ENCODE results near the gene KMT2D. TPM values are rescaled to one million over a fixed set of nuclear protein-coding genes. Genes with fewer than 3 reads are reported as not detected.

Gene KMT2D
- total and polyA plus RNA-seq, 2 experiments from 2014 or later: 8.2 to 10.3 TPM

DNA sequence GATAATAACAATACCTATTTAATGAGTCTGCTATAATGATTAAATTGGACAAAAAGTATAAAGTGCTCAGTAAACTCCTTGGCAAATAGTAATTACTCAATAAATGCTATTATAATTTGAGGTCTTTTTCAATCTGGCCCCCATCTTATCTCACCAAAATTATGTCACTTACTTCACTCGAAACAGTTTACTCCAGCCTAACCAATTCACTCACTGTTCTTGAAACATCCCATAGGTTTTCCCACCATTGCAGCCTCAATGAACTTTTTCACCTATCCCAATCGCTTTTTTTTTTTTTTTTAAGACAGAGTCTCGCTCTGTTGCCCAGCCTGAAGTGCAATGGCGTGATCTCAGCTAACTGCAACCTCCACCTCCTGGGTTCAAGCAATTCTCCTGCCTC lies 24.6 kb downstream of the KMT2D start:
- no peaks in the 10 kb centered on the region for H3K9me3 ChIP-seq (ENCODE audit: low read depth)
- H3K4me3 ChIP-seq: no peak overlapping the region
- no peaks in the 10 kb centered on the region for H3K9me2 ChIP-seq (ENCODE audit: insufficient read depth)
- no peak overlapping the region for H3K27ac ChIP-seq
- H4K20me1 ChIP-seq (ENCODE audit: insufficient read depth): no peaks in the 10 kb centered on the region
- no peak overlapping the region for H3K4me2 ChIP-seq (ENCODE audit: unreplicated experiment)
- WGBS, 2 experiments (ENCODE audit: low coverage in 1 of 2, low lambda C conversion rate in 2 of 2, missing lambda C conversion rate in 2 of 2): 75 to 83% methylated on average over 4 of the region's 4 CpGs
- TF ChIP-seq EZH2 (IDR thresholded peaks at IDR 0.05; ENCODE audit: insufficient read depth, poor library complexity, severe bottlenecking) (no peak), EZH2phosphoT487 (IDR thresholded peaks at IDR 0.05; ENCODE audit: insufficient read depth, low read depth) (no peak)
- H2AFZ ChIP-seq: no peak overlapping the region
- H3K4me1 ChIP-seq (ENCODE audit: insufficient read depth): no peaks in the 10 kb centered on the region
- no peaks in the 10 kb centered on the region for H3K27me3 ChIP-seq (replicated peaks; ENCODE audit: insufficient read depth)
- no peaks in the 10 kb centered on the region for H3F3A ChIP-seq (ENCODE audit: insufficient read depth)
- H3K79me2 ChIP-seq (ENCODE audit: insufficient read depth): peaks cover 11% of the 10 kb centered on the region
- H3K36me3 ChIP-seq (ENCODE audit: low read depth): peaks cover 9% of the 10 kb centered on the region
- no peak overlapping the region for H3K9ac ChIP-seq
- DNase-seq: no peak
- in situ Hi-C loops (cut with MboI): no loop called here

- 78 to 80% methylated on average over 4 of the region's 4 CpGs for WGBS, 2 experiments (ENCODE audit: low coverage in 1 of 2, low lambda C conversion rate in 2 of 2, missing lambda C conversion rate in 2 of 2)
- H3F3A ChIP-seq (ENCODE audit: insufficient read depth): no peaks in the 10 kb centered on the region
- no peaks in the 10 kb centered on the region for H4K20me1 ChIP-seq (ENCODE audit: insufficient read depth)
- no peaks in the 10 kb centered on the region for H3K4me1 ChIP-seq (ENCODE audit: insufficient read depth)
- H2AFZ ChIP-seq: no peak overlapping the region
- H3K36me3 ChIP-seq (ENCODE audit: low read depth): peaks cover 15% of the 10 kb centered on the region
- no peak overlapping the region for H3K9ac ChIP-seq
- H3K4me2 ChIP-seq (ENCODE audit: unreplicated experiment): no peak overlapping the region
- no peaks in the 10 kb centered on the region for H3K27me3 ChIP-seq (replicated peaks; ENCODE audit: insufficient read depth)
- H3K79me2 ChIP-seq (ENCODE audit: insufficient read depth): peaks cover 18% of the 10 kb centered on the region
- no peak for DNase-seq
- H3K4me3 ChIP-seq: no peak overlapping the region
- TF ChIP-seq EZH2phosphoT487 (IDR thresholded peaks at IDR 0.05; ENCODE audit: insufficient read depth, low read depth): no peak
- H3K27ac ChIP-seq: no peak overlapping the region
- H3K9me3 ChIP-seq (ENCODE audit: low read depth): no peaks in the 10 kb centered on the region
- no peaks in the 10 kb centered on the region for H3K9me2 ChIP-seq (ENCODE audit: insufficient read depth)
- in situ Hi-C loops (cut with MboI): no loop called here
Observed at GRCh38 chr12:49034286-49034622, 26.3 kb downstream of the KMT2D start.

DNA sequence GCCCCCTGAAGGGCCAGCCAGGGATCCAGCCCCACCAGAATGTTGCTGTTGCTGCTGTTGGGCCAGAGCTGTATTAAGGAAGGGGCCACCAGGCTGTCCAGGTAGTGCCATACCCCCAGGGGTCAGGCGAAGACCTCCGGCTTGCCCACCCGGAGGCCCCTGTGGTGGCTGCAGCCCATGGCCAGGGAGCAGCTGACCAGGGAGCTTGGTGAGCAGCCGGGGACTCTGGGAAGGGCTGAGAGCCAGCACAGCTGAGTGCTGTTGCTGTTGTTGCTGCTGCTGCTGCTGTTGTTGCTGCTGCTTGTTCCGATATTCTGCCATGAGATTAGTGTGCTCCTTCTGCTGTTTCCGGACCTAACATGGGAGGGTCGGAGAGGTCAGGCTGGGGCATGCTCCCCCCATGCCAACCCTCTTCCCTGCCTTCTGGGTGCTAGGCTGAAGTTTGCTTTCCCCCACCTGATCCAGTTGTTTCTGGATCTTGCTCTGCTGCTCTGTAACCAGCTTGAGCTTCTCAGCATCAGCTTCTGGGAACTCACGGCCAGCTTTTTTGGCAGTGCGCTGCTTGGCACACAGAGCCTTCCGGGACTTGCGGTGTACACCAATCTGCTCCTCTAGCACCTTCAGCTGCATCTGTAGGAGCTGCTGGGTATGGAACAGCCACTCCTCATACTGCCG lies 26.8 kb downstream of the KMT2D start:
- H4K20me1 ChIP-seq (ENCODE audit: insufficient read depth): no peaks in the 10 kb centered on the region
- peaks cover 18% of the 10 kb centered on the region for H3K36me3 ChIP-seq (ENCODE audit: low read depth)
- no peaks in the 10 kb centered on the region for H3K9me2 ChIP-seq (ENCODE audit: insufficient read depth)
- no peak overlapping the region for H3K27ac ChIP-seq
- WGBS, 2 experiments (ENCODE audit: low coverage in 1 of 2, low lambda C conversion rate in 2 of 2, missing lambda C conversion rate in 2 of 2): 73 to 82% methylated on average over 12 of the region's 12 CpGs
- H3K4me3 ChIP-seq: no peak overlapping the region
- peaks cover 19% of the 10 kb centered on the region for H3K79me2 ChIP-seq (ENCODE audit: insufficient read depth)
- no peak for DNase-seq
- no peaks in the 10 kb centered on the region for H3F3A ChIP-seq (ENCODE audit: insufficient read depth)
- H3K4me1 ChIP-seq (ENCODE audit: insufficient read depth): no peaks in the 10 kb centered on the region
- H3K9me3 ChIP-seq (ENCODE audit: low read depth): no peaks in the 10 kb centered on the region
- no peak overlapping the region for H3K4me2 ChIP-seq (ENCODE audit: unreplicated experiment)
- in situ Hi-C loops (cut with MboI): no loop called here
- no peak overlapping the region for H3K9ac ChIP-seq
- no peak overlapping the region for H2AFZ ChIP-seq
- no peak for TF ChIP-seq EZH2phosphoT487 (IDR thresholded peaks at IDR 0.05; ENCODE audit: insufficient read depth, low read depth)
- TF ChIP-seq EZH2 (IDR thresholded peaks at IDR 0.05; ENCODE audit: insufficient read depth, poor library complexity, severe bottlenecking): no peak
- no peaks in the 10 kb centered on the region for H3K27me3 ChIP-seq (replicated peaks; ENCODE audit: insufficient read depth)

DNA sequence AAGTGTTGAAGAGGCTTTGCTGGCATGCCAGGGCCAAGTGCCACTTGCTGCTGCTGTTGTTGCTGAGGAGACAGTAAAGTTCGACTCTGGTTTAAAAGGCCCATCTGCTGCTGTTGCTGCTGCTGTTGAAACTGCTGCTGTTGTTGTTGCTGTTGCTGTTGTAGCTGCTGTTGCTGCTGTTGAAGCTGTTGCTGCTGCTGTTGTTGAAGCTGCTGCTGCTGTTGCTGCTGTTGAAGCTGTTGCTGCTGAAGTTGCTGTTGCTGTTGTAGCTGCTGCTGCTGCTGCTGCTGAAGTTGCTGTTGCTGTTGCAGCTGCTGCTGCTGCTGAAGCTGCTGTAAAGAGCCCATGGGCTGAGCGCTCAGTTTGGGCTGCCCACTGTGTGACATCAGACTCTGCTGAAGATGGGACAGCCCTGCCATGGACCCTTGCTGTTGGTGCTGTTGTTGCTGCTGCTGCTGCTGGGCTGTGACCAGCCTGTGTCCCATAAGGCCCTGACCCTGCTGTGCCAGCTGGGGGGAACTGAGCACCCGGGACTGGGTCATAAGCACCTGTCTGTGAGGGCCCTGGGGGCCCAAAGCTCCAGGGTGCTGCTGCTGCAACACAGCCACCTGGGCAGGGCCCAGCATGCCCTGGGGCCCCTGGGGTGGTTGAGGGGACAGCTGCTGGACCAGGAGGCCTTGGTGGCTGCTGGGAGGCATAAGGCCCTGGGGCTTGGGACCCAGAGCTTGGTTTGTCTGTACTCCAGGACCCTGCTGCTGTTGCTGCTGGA lies 27.7 kb downstream of the KMT2D start:
- Histone ChIP-seq H4K20me1 (ENCODE audit: insufficient read depth) (no peaks in the 10 kb centered on the region), H3F3A (ENCODE audit: insufficient read depth) (no peaks in the 10 kb centered on the region), H3K9me3 (ENCODE audit: low read depth) (no peaks in the 10 kb centered on the region), H3K9ac (no peak overlapping the region), H3K36me3 (ENCODE audit: low read depth) (peaks cover 19% of the 10 kb centered on the region), H3K4me2 (ENCODE audit: unreplicated experiment) (no peak overlapping the region), H3K27ac (no peak overlapping the region), H2AFZ (no peak overlapping the region), H3K4me1 (ENCODE audit: insufficient read depth) (no peaks in the 10 kb centered on the region), H3K9me2 (ENCODE audit: insufficient read depth) (no peaks in the 10 kb centered on the region), H3K79me2 (ENCODE audit: insufficient read depth) (peaks cover 14% of the 10 kb centered on the region), H3K4me3 (no peak overlapping the region), H3K27me3 (replicated peaks; ENCODE audit: insufficient read depth) (no peaks in the 10 kb centered on the region)
- in situ Hi-C loops (cut with MboI): no loop called here
- WGBS, 2 experiments (ENCODE audit: low coverage in 1 of 2, low lambda C conversion rate in 2 of 2, missing lambda C conversion rate in 2 of 2): 72 to 91% methylated on average over 2 to 3 of the region's 3 CpGs
- no peak for TF ChIP-seq EZH2phosphoT487 (IDR thresholded peaks at IDR 0.05; ENCODE audit: insufficient read depth, low read depth)
- no peak for TF ChIP-seq EZH2 (IDR thresholded peaks at IDR 0.05; ENCODE audit: insufficient read depth, poor library complexity, severe bottlenecking)
- DNase-seq: no peak

Measured in GM23248 (cell line).